HG02763 (cell line): ENCODE data around the gene HCN4.

Experiments used
- ATAC-seq: cut with Tn5 transposase; IDR thresholded peaks from one replicate; pipeline ENCODE4 v1.9.1; 2021; ENCODE audit warnings: mild to moderate bottlenecking, moderate library complexity; ENCODE audit not compliant: unreplicated experiment

HCN4 gene

GRCh38 chr15:73328149-73328820, 40.5 kb downstream of the HCN4 start:
- ATAC-seq, result no peak

- no peak for ATAC-seq
Observed at GRCh38 chr15:73326157-73326556, 42.6 kb downstream of the HCN4 start.

- ATAC-seq, result no peak
Observed at GRCh38 chr15:73325191-73325861, 43.4 kb downstream of the HCN4 start.

- ATAC-seq, result no peak
Observed at GRCh38 chr15:73324496-73325170, 44.1 kb downstream of the HCN4 start.

GRCh38 chr15:73323956-73324355, 44.8 kb downstream of the HCN4 start:
- ATAC-seq, result no peak

- no peak for ATAC-seq
Observed at GRCh38 chr15:73323374-73323955, 45.3 kb downstream of the HCN4 start.

- ATAC-seq, result no peak
Observed at GRCh38 chr15:73322665-73323373, 45.9 kb downstream of the HCN4 start.

- ATAC-seq, result no peak
Observed at GRCh38 chr15:73321496-73322450, 47.0 kb downstream of the HCN4 start.

GRCh38 chr15:73320619-73321180, 48.1 kb downstream of the HCN4 start:
- ATAC-seq, result no peak

GRCh38 chr15:73319460-73320245, 49.1 kb downstream of the HCN4 start:
- ATAC-seq, result no peak

GRCh38 chr15:73318463-73319351, 50.1 kb downstream of the HCN4 start:
- no peak for ATAC-seq

GRCh38 chr15:73317651-73318462, 50.9 kb downstream of the HCN4 start:
- no peak for ATAC-seq

- no peak for ATAC-seq
Observed at GRCh38 chr15:73313861-73314260, 54.9 kb downstream of the HCN4 start.

GRCh38 chr15:73308305-73308704, 60.5 kb downstream of the HCN4 start:
- ATAC-seq, result no peak

GRCh38 chr15:73305331-73306211, 63.2 kb downstream of the HCN4 start:
- ATAC-seq, result no peak

- ATAC-seq, result no peak
Observed at GRCh38 chr15:73303636-73304035, 65.1 kb downstream of the HCN4 start.
